ENCODE data around the gene C19orf38.

DNA sequence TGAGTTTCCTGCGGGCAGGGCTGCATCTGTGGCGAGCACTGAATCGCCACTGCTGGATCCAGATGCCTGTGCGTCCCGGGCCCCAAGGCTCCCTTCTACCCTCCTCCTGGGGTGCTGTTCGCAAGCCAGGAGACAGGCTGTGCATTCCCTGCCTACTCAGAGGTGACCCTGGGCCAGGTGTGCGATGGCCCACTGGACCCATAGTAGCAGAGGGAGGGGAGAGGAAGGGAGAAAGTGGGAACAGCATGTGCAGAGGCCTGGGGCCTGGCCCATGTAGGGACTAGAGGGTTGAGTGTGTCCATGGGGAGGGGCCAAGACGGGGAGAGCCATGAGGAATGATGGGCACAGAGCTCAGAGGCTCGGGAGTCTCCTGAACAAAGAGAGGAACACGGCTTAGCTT, 50.4 kb downstream of the C19orf38 start:
- TF ChIP-seq CTCF (IDR thresholded peaks at IDR 0.05) (no peak), POLR2A (IDR thresholded peaks at IDR 0.05) (no peak)

Measured in tibial nerve (tissue), 3 donors.